BE2C (cell line): ENCODE results near the gene ZNF32.

Source experiments
- DNase-seq: peaks from one replicate; pipeline ENCODE4 v3.0.0-alpha.2; 2020
- H3K27me3 ChIP-seq: fragments of 250-450 bp; sonication (Bioruptor Pico); 2 replicates; pipeline ENCODE4 v1.5.1; 2020; ENCODE audit warnings: mild to moderate bottlenecking
- H3K36me3 ChIP-seq: fragments of 250-450 bp; sonication (Bioruptor Pico); 2 replicates; pipeline ENCODE4 v1.5.1; 2020; ENCODE audit warnings: mild to moderate bottlenecking
- H3K4me1 ChIP-seq: fragments of 250-450 bp; sonication (Bioruptor Pico); 2 replicates; pipeline ENCODE4 v1.5.1; 2020
- H3K4me3 ChIP-seq: 2 replicates; pipeline ENCODE4 v1.5.1; 2011; ENCODE audit warnings: low read depth, low read length
- H3K9me3 ChIP-seq: fragments of 250-450 bp; sonication (Bioruptor Pico); 2 replicates; pipeline ENCODE4 v1.5.1; 2020
- CTCF ChIP-seq: IDR thresholded peaks from 2 replicates; pipeline ENCODE4 v1.5.1; 2012; ENCODE audit warnings: mild to moderate bottlenecking, low read depth, low read length

The ZNF32 gene

GRCh38 chr10:43622038-43622437, 26.6 kb downstream of the ZNF32 start:
- no peak for TF ChIP-seq CTCF
- H3K4me3 ChIP-seq = no peak overlapping the region
- DNase-seq = no peak
- H3K9me3 ChIP-seq = no peaks in the 10 kb centered on the region
- no peaks in the 10 kb centered on the region for H3K36me3 ChIP-seq
- H3K4me1 ChIP-seq = no peaks in the 10 kb centered on the region
- H3K27me3 ChIP-seq = no peaks in the 10 kb centered on the region

- Histone ChIP-seq H3K9me3 (no peaks in the 10 kb centered on the region), H3K4me1 (no peaks in the 10 kb centered on the region), H3K36me3 (no peaks in the 10 kb centered on the region), H3K4me3 (no peak overlapping the region), H3K27me3 (no peaks in the 10 kb centered on the region)
- TF ChIP-seq CTCF = no peak
- DNase-seq = no peak
Observed at GRCh38 chr10:43619368-43619767, 29.3 kb downstream of the ZNF32 start.

GRCh38 chr10:43616697-43617370, 31.8 kb downstream of the ZNF32 start:
- no peaks in the 10 kb centered on the region for H3K36me3 ChIP-seq
- no peak for TF ChIP-seq CTCF
- H3K4me3 ChIP-seq = no peak overlapping the region
- no peak for DNase-seq
- H3K4me1 ChIP-seq = no peaks in the 10 kb centered on the region
- no peaks in the 10 kb centered on the region for H3K27me3 ChIP-seq
- H3K9me3 ChIP-seq = no peaks in the 10 kb centered on the region

GRCh38 chr10:43610636-43611035, 38.0 kb downstream of the ZNF32 start:
- H3K4me1 ChIP-seq = no peaks in the 10 kb centered on the region
- no peak for DNase-seq
- TF ChIP-seq CTCF = no peak
- no peaks in the 10 kb centered on the region for H3K9me3 ChIP-seq
- no peaks in the 10 kb centered on the region for H3K27me3 ChIP-seq
- H3K36me3 ChIP-seq = no peaks in the 10 kb centered on the region
- H3K4me3 ChIP-seq = no peak overlapping the region

- no peaks in the 10 kb centered on the region for H3K36me3 ChIP-seq
- peak overlapping the region; percentile 66 for H3K4me3 ChIP-seq
- H3K4me1 ChIP-seq = no peaks in the 10 kb centered on the region
- H3K27me3 ChIP-seq = no peaks in the 10 kb centered on the region
- TF ChIP-seq CTCF = no peak
- no peaks in the 10 kb centered on the region for H3K9me3 ChIP-seq
- DNase-seq = no peak
Observed at GRCh38 chr10:43607199-43607573, 41.5 kb downstream of the ZNF32 start.

- no peaks in the 10 kb centered on the region for H3K36me3 ChIP-seq
- peak within 1 kb of the TSS; percentile 66 for H3K4me3 ChIP-seq
- H3K4me1 ChIP-seq = no peaks in the 10 kb centered on the region
- no peaks in the 10 kb centered on the region for H3K27me3 ChIP-seq
- DNase-seq = peak; percentile 77
- no peak for TF ChIP-seq CTCF
- no peaks in the 10 kb centered on the region for H3K9me3 ChIP-seq
Observed at GRCh38 chr10:43606323-43607198, 42.1 kb downstream of the ZNF32 start, which contains the start of gene ZNF485. Gene ZNF485, plus strand, starts transcription at chr10:43606438. Its CDS starts 613 bp downstream, at chr10:43607051.
